DOHH2 (cell line): ENCODE results near the gene TUBGCP4.

ENCODE experiments used
- EZH2phosphoT487 ChIP-seq: fragments of 200-600 bp; sonication (generic); IDR thresholded peaks from 2 replicates; pipeline ENCODE4 v1.6.1; 2017; ENCODE audit warnings: borderline replicate concordance, mild to moderate bottlenecking, antibody characterized with exemption, low read length, moderate library complexity, mixed read lengths
- TF ChIP-seq, protein P1 (sequence below): fragments of 200-600 bp; sonication (generic); IDR thresholded peaks from one replicate; pipeline ENCODE4 v1.5.1; 2014; ENCODE audit warnings: antibody characterized with exemption, mild to moderate bottlenecking, low read depth, low read length; ENCODE audit not compliant: poor library complexity, severe bottlenecking

DNA sequence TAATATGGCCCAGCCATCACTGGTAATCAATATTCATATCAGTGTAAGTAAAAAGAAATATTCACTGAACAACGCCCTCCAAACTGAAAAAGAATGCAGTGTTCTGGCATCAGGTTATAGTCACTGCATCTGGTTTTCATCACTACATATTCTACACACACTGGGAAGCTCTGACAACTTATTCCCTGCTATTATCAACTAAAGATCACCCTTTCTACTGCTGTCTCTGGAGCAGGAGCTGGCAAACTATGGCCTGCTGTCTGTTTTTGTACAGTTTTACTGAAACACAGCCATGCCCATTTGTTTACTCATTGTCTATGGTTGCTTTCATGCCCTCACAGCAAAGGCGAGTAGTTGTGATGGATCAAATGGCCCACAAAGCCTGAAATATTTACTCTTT lies 35.3 kb downstream of the TUBGCP4 start:
- TF ChIP-seq, protein P1, sequence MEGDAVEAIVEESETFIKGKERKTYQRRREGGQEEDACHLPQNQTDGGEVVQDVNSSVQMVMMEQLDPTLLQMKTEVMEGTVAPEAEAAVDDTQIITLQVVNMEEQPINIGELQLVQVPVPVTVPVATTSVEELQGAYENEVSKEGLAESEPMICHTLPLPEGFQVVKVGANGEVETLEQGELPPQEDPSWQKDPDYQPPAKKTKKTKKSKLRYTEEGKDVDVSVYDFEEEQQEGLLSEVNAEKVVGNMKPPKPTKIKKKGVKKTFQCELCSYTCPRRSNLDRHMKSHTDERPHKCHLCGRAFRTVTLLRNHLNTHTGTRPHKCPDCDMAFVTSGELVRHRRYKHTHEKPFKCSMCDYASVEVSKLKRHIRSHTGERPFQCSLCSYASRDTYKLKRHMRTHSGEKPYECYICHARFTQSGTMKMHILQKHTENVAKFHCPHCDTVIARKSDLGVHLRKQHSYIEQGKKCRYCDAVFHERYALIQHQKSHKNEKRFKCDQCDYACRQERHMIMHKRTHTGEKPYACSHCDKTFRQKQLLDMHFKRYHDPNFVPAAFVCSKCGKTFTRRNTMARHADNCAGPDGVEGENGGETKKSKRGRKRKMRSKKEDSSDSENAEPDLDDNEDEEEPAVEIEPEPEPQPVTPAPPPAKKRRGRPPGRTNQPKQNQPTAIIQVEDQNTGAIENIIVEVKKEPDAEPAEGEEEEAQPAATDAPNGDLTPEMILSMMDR: no peak
- no peak for TF ChIP-seq EZH2phosphoT487
